Neural crest cell (in vitro differentiated cells): Measurements from ENCODE around the gene RAET1G. TPM values are rescaled to one million over a fixed set of nuclear protein-coding genes. Genes with fewer than 3 reads are reported as not detected.

Source experiments
- DNase-seq: peaks from one replicate; pipeline ENCODE4 v3.0.0; 2021; ENCODE audit warnings: low read depth, mixed read lengths, low spot score
- H3K27ac Mint-ChIP-seq: one replicate; pipeline ENCODE4 v1.8.0; 2021; ENCODE audit warnings: mild to moderate bottlenecking, mixed read lengths; ENCODE audit not compliant: unreplicated experiment
- H3K27me3 Mint-ChIP-seq: 2 replicates; pipeline ENCODE4 v1.8.0; 2021; ENCODE audit warnings: low read depth, mild to moderate bottlenecking, mixed read lengths
- H3K36me3 Mint-ChIP-seq: 2 replicates; pipeline ENCODE4 v1.8.0; 2021; ENCODE audit warnings: low read depth, mild to moderate bottlenecking, mixed read lengths
- H3K4me1 Mint-ChIP-seq: 2 replicates; pipeline ENCODE4 v1.8.0; 2021; ENCODE audit warnings: mixed read lengths
- H3K4me3 Mint-ChIP-seq: one replicate; pipeline ENCODE4 v1.8.0; 2021; ENCODE audit warnings: mild to moderate bottlenecking, mixed read lengths
- H3K9me3 Mint-ChIP-seq: 2 replicates; pipeline ENCODE4 v1.8.0; 2021; ENCODE audit warnings: mixed read lengths
- CTCF ChIP-seq: fragments of 200-600 bp; sonication (generic); conservative IDR thresholded peaks from 2 replicates; pipeline ENCODE4 v1.5.0; 2021; ENCODE audit warnings: antibody characterized with exemption, mild to moderate bottlenecking
- total RNA-seq: library from RNA; stranded (reverse); gene quantifications from 2 replicates; pipeline ENCODE4 v1.2.1, GENCODE V29; 2021

RAET1G gene
- total RNA-seq, 1 donor from 2014 or later = not detected

GRCh38 chr6:149899486-149899885 lies 23.4 kb downstream of the RAET1G start:
- Mint-ChIP-seq H3K27ac (no peak overlapping the region), H3K9me3 (no peaks in the 10 kb centered on the region), H3K36me3 (no peaks in the 10 kb centered on the region), H3K27me3 (peaks cover 8% of the 10 kb centered on the region), H3K4me3 (no peak overlapping the region), H3K4me1 (no peaks in the 10 kb centered on the region)
- no peak for DNase-seq
- TF ChIP-seq CTCF = no peak

GRCh38 chr6:149898966-149899365 lies 24.0 kb downstream of the RAET1G start:
- no peak for DNase-seq
- Mint-ChIP-seq H3K4me1 (no peaks in the 10 kb centered on the region), H3K9me3 (no peaks in the 10 kb centered on the region), H3K4me3 (no peak overlapping the region), H3K27me3 (peaks cover 12% of the 10 kb centered on the region), H3K36me3 (no peaks in the 10 kb centered on the region), H3K27ac (peak overlapping the region; percentile 47)
- TF ChIP-seq CTCF = no peak

- Mint-ChIP-seq H3K4me3 (no peak within 1 kb of the TSS), H3K4me1 (no peaks in the 10 kb centered on the region), H3K27ac (peak within 1 kb of the TSS; percentile 47), H3K36me3 (no peaks in the 10 kb centered on the region), H3K27me3 (peaks cover 17% of the 10 kb centered on the region), H3K9me3 (no peaks in the 10 kb centered on the region)
- DNase-seq = no peak
- no peak for TF ChIP-seq CTCF
Observed at GRCh38 chr6:149897855-149898744, 24.8 kb downstream of the RAET1G start, which contains the start of gene RAET1E. RAET1E (minus strand) TSS chr6:149898113; CDS start chr6:149890901, 7,212 bp downstream.

- no peaks in the 10 kb centered on the region for H3K9me3 Mint-ChIP-seq
- H3K36me3 Mint-ChIP-seq = no peaks in the 10 kb centered on the region
- H3K4me3 Mint-ChIP-seq = no peak overlapping the region
- no peak overlapping the region for H3K27ac Mint-ChIP-seq
- no peaks in the 10 kb centered on the region for H3K4me1 Mint-ChIP-seq
- peaks cover 26% of the 10 kb centered on the region for H3K27me3 Mint-ChIP-seq
- TF ChIP-seq CTCF = no peak
- DNase-seq = no peak
Observed at GRCh38 chr6:149897015-149897697, 25.8 kb downstream of the RAET1G start.

- no peak for DNase-seq
- Mint-ChIP-seq H3K9me3 (no peaks in the 10 kb centered on the region), H3K27ac (no peak overlapping the region), H3K36me3 (no peaks in the 10 kb centered on the region), H3K4me3 (no peak overlapping the region), H3K4me1 (no peaks in the 10 kb centered on the region), H3K27me3 (peaks cover 26% of the 10 kb centered on the region)
- no peak for TF ChIP-seq CTCF
Observed at GRCh38 chr6:149896491-149896890, 26.4 kb downstream of the RAET1G start.
